ENCODE results near the gene DYNLT2B. TPM values are rescaled to one million over a fixed set of nuclear protein-coding genes. Genes with fewer than 3 reads are reported as not detected.

DYNLT2B gene
- total RNA-seq (2014; rRNA removed; shearing (Covaris generic)): 1.7 and 9.2 TPM in 2 replicates

DNA sequence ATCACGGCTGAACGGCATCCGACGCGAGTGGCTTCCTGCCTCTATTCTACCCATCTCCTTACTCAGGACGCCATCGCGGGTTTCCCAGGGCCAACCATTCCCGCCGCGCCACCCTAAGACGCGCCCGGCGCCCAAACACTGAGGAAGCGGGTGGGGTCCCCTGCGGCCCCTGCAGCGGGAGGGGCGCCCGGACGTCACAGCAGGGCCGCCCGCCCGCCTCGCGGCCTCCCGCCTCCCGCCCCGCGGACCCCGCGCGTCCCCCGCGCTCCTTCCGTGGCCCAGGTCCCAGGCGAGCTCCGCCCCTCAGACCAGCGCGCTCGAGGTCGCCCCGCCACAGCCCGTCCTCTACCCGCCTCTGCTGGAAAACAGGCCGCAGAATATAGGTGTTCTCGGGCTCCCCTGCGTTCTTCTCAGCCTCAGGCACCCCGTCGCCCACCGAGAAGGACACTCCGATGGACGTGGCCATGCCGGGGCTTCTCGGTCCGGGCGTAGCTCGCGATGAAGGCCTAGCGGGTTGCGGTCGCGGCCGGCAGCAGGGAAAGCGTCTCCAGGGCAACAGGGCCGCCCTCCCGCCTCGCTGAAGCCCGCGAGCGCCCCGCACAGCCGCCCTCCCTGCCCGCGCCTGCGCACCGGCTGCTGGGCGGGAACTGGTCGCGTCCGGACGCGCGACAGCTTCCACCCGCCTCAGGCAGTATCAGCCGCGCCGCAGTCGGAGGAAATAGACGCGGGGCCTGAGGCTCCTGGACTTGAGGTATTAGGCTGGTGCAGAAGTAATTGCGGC, at the start of gene DYNLT2B:
DYNLT2B (minus strand) TSS at position 554 of the 781 bp plus-strand sequence; CDS start at position 466, 88 bp downstream.

DNA sequence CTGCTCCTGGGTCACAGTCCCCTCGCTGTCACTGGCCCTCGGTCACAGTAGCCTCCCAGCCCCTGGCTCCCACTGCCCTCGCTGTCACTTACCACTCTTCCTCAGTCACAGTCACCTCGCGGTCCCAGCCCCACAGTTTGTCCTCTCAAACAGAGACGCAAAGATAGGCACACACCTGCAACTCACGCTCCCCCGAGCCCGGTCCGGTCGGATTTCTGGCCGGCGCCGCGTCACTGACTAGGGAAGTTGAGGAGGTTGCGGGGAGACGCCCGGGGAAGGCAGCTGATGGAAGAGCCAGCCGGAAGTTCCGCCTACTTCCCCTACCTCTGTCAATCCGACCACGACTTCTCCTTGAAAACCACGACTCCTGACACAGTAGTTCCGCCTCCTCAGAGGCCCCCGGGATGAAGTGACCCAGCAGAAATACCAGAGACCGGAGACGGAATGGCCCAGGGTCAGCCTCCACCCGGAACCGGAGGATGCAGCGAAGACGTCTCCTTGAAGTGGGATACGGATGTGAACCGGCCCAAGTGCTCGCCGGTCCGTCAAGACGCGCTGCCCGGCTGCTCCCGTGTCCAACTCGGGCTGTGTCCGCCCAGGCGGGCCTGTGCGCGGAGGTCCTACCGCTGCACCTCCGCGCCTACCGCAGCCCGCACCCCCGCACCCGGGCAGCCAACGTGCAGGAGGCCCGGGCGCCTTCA, 30.4 kb downstream of the DYNLT2B start, which contains the start of gene PCYT1A:
PCYT1A (minus strand) TSS at position 287 of the 701 bp plus-strand sequence. CDS start 17,195 bp downstream, outside the sequence.

Small RNA genes lying within 50 kb of the gene (small RNA-seq; reads per million reads assigned to genes)
- gene AC069257.2 (not detected), gene RNU6-910P (not detected)

Other genes starting within 250 kb of the DYNLT2B start
- gene TFRC, start 236.2 kb downstream of the DYNLT2B start, total RNA-seq (2014; rRNA removed; shearing (Covaris generic)): 95.0 and 127 TPM in 2 replicates
- not detected in 2 replicates for gene ZDHHC19, start 106.8 kb downstream of the DYNLT2B start, total RNA-seq (2014; rRNA removed; shearing (Covaris generic))
- not detected in 2 replicates for gene SLC51A, start 101.7 kb downstream of the DYNLT2B start, total RNA-seq (2014; rRNA removed; shearing (Covaris generic))
- gene PCYT1A, start 30.5 kb downstream of the DYNLT2B start, total RNA-seq (2014; rRNA removed; shearing (Covaris generic)): 28.6 and 35.8 TPM in 2 replicates
- gene TM4SF19, start 20.1 kb upstream of the DYNLT2B start, total RNA-seq (2014; rRNA removed; shearing (Covaris generic)): 5.4 and 5.5 TPM in 2 replicates
- gene UBXN7, start 114.2 kb upstream of the DYNLT2B start, total RNA-seq (2014; rRNA removed; shearing (Covaris generic)): 9.8 and 11.9 TPM in 2 replicates
- 13.6 and 15.4 TPM in 2 replicates for gene RNF168, start 185.5 kb upstream of the DYNLT2B start, total RNA-seq (2014; rRNA removed; shearing (Covaris generic))
- gene SMCO1, start 197.1 kb upstream of the DYNLT2B start, total RNA-seq (2014; rRNA removed; shearing (Covaris generic)): not detected in 2 replicates

Data from A375 (cell line).